ENCODE measurements around the gene AUTS2. TPM values are rescaled to one million over a fixed set of nuclear protein-coding genes. Genes with fewer than 3 reads are reported as not detected.

AUTS2 gene
- total and polyA plus RNA-seq, 2 of the 8 experiments (the other 6 are each of a cell fraction or from before 2014, with no cell fraction given) = 25.9 to 101 TPM

GRCh38 chr7:69567800-69568199 lies 30.5 kb upstream of the AUTS2 start:
- H3K27ac ChIP-seq (ENCODE audit: low read depth, low read length) = no peak overlapping the region
- no peak overlapping the region for H3K18ac ChIP-seq (ENCODE audit: extremely low read depth, low read length)
- H4K91ac ChIP-seq (replicated peaks; ENCODE audit: insufficient read length, low read length) = no peak overlapping the region
- H2AFZ ChIP-seq (ENCODE audit: low read length) = no peak overlapping the region
- no peaks in the 10 kb centered on the region for H3K36me3 ChIP-seq (ENCODE audit: control insufficient read depth in 2 of 4, insufficient read depth in 4 of 4, low read length in 3 of 4)
- FAIRE-seq (no peak), DNase-seq (ENCODE audit: low read depth in 1 of 2, low spot score in 2 of 2) (no peak)
- no peaks in the 10 kb centered on the region for H3K9me3 ChIP-seq (ENCODE audit: insufficient read depth in 2 of 2, low read depth in 1 of 2, low read length in 1 of 2)
- no peak overlapping the region for H3K14ac ChIP-seq (ENCODE audit: insufficient read length)
- no peaks in the 10 kb centered on the region for H3K4me1 ChIP-seq (replicated peaks in 1 of 4; ENCODE audit: control insufficient read depth in 3 of 4, insufficient read depth in 4 of 4, low read length in 3 of 4)
- H2BK12ac ChIP-seq (ENCODE audit: low read depth, low read length) = no peak overlapping the region
- no peaks in the 10 kb centered on the region for H3K23me2 ChIP-seq (ENCODE audit: low read depth, low read length)
- H3K4me3 ChIP-seq (ENCODE audit: extremely low read depth in 1 of 4, insufficient read depth in 2 of 4, low read depth in 3 of 4, low read length in 4 of 4) = no peak overlapping the region
- no peaks in the 10 kb centered on the region for H4K20me1 ChIP-seq (replicated peaks in 1 of 2; ENCODE audit: control insufficient read depth in 1 of 2, insufficient read depth in 2 of 2, low read length in 2 of 2)
- H2AK5ac ChIP-seq (ENCODE audit: low read depth, low read length) = no peak overlapping the region
- no peak overlapping the region for H4K5ac ChIP-seq (ENCODE audit: insufficient read length, low read depth, low read length)
- ChIA-PET POLR2A (ENCODE audit: partially characterized antibody) (no interaction called here), CTCF (ENCODE audit: partially characterized antibody) (no interaction called here)
- no peak overlapping the region for H4K8ac ChIP-seq (ENCODE audit: extremely low read depth, insufficient read depth, low read length)
- H3K9ac ChIP-seq (replicated peaks in 1 of 4; ENCODE audit: extremely low read depth in 1 of 4, low read depth in 3 of 4, low read length in 3 of 4) = no peak overlapping the region
- H2BK20ac ChIP-seq (ENCODE audit: low read length) = no peak overlapping the region
- 74% methylated on average over 2 of the region's 2 CpGs; no CpG with 5 or more reads in 1 of the 2 experiments for WGBS, 2 experiments (ENCODE audit: extremely low coverage in 1 of 2, insufficient coverage in 1 of 2, insufficient read length in 1 of 2, insufficient replicate concordance in 2 of 2, low coverage in 1 of 2, low lambda C conversion rate in 2 of 2, missing lambda C conversion rate in 1 of 2)
- H3K4me2 ChIP-seq (ENCODE audit: insufficient read depth in 1 of 2, low read depth in 2 of 2, low read length in 2 of 2) = no peak overlapping the region
- no peaks in the 10 kb centered on the region for H3K79me2 ChIP-seq (ENCODE audit: control insufficient read depth in 1 of 2, insufficient read depth in 2 of 2, low read length in 2 of 2)
- no peak overlapping the region for H3K23ac ChIP-seq (ENCODE audit: insufficient read length)
- no peak overlapping the region for H2BK120ac ChIP-seq (replicated peaks; ENCODE audit: low read depth, low read length)
- H2BK5ac ChIP-seq (ENCODE audit: low read depth, low read length) = no peak overlapping the region
- no peaks in the 10 kb centered on the region for H3K27me3 ChIP-seq (replicated peaks in 1 of 4; ENCODE audit: control insufficient read depth in 3 of 4, extremely low read depth in 1 of 4, insufficient read depth in 3 of 4, low read length in 3 of 4)
- no peak overlapping the region for H2BK15ac ChIP-seq (ENCODE audit: low read length)
- no peak overlapping the region for H3K56ac ChIP-seq (replicated peaks; ENCODE audit: insufficient read length, low read depth, low read length)
- H3K4ac ChIP-seq (replicated peaks; ENCODE audit: insufficient read length, low read depth, low read length) = no peak overlapping the region
- no peaks in the 10 kb centered on the region for H3K79me1 ChIP-seq (ENCODE audit: low read depth, low read length)
- TF ChIP-seq BACH1 (IDR thresholded peaks at IDR 0.05; ENCODE audit: low read length) = no peak
- TF ChIP-seq HDAC6 (IDR thresholded peaks at IDR 0.05; ENCODE audit: low read depth, low read length) = no peak
- TF ChIP-seq SRF (IDR thresholded peaks at IDR 0.05; ENCODE audit: low read depth, low read length) = no peak
- TF ChIP-seq CREB1 (IDR thresholded peaks at IDR 0.05) = no peak
- TF ChIP-seq RAD21 (IDR thresholded peaks at IDR 0.05 in 1 of 2, conservative IDR thresholded peaks at IDR 0.05 in 1 of 2; ENCODE audit: low read depth in 2 of 2, low read length in 2 of 2) = no peak
- TF ChIP-seq KDM1A (IDR thresholded peaks at IDR 0.05; ENCODE audit: borderline replicate concordance, low read length) = no peak
- TF ChIP-seq SP1 (IDR thresholded peaks at IDR 0.05; ENCODE audit: low read depth, low read length) = no peak
- TF ChIP-seq TAF7 (optimal IDR thresholded peaks at IDR 0.05; ENCODE audit: borderline replicate concordance, low read depth, low read length) = no peak
- TF ChIP-seq RFX5 (IDR thresholded peaks at IDR 0.05; ENCODE audit: borderline replicate concordance, low read depth, low read length) = no peak
- no peak for TF ChIP-seq GABPA (IDR thresholded peaks at IDR 0.05; ENCODE audit: borderline replicate concordance, insufficient read depth, low read length)
- no peak for TF ChIP-seq TBP (IDR thresholded peaks at IDR 0.05; ENCODE audit: low read depth, low read length)
- TF ChIP-seq RBBP5 (IDR thresholded peaks at IDR 0.05; ENCODE audit: borderline replicate concordance, low read depth, low read length) = no peak
- no peak for TF ChIP-seq BRCA1 (IDR thresholded peaks at IDR 0.05; ENCODE audit: low read depth, low read length)
- no peak for TF ChIP-seq SUZ12 (IDR thresholded peaks at IDR 0.05; ENCODE audit: low read length)
- no peak for TF ChIP-seq TEAD4 (IDR thresholded peaks at IDR 0.05; ENCODE audit: low read depth, low read length)
- TF ChIP-seq FOSL1 (IDR thresholded peaks at IDR 0.05; ENCODE audit: insufficient read depth, low read depth, low read length) = no peak
